ENCODE results near the gene OSBPL9. TPM values are rescaled to one million over a fixed set of nuclear protein-coding genes. Genes with fewer than 3 reads are reported as not detected.
A peak's percentile ranks its signal among the peaks of the same experiment; 100 is the strongest.

OSBPL9 gene
- total and polyA plus RNA-seq, 10 of the 15 experiments (the other 5 are each of a cell fraction or from before 2014, with no cell fraction given): 25.9 to 156 (median 108) TPM

GRCh38 chr1:51729156-51729823 lies 112.4 kb downstream of the OSBPL9 start (continued):
- TF ChIP-seq ASH2L (IDR thresholded peaks at IDR 0.05; ENCODE audit: borderline replicate concordance, low read depth): no peak; the same call in 1 of the 2 replicates
- TF ChIP-seq, protein P1, sequence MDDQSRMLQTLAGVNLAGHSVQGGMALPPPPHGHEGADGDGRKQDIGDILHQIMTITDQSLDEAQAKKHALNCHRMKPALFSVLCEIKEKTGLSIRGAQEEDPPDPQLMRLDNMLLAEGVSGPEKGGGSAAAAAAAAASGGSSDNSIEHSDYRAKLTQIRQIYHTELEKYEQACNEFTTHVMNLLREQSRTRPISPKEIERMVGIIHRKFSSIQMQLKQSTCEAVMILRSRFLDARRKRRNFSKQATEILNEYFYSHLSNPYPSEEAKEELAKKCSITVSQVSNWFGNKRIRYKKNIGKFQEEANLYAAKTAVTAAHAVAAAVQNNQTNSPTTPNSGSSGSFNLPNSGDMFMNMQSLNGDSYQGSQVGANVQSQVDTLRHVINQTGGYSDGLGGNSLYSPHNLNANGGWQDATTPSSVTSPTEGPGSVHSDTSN (IDR thresholded peaks at IDR 0.05; ENCODE audit: insufficient replicate concordance, low read depth, low read length): no peak
- TF ChIP-seq SIX5 (IDR thresholded peaks at IDR 0.05; ENCODE audit: low read depth, low read length, severe bottlenecking): no peak
- TF ChIP-seq TCF12 (IDR thresholded peaks at IDR 0.05; ENCODE audit: low read depth, low read length): no peak; the same call in 1 of the 2 replicates
- peak; percentile 40 to 85; a peak in 3 of 4 replicates for TF ChIP-seq BHLHE40 (IDR thresholded peaks at IDR 0.05; ENCODE audit: borderline replicate concordance in 1 of 2, low read depth in 2 of 2, low read length in 1 of 2)
- TF ChIP-seq, protein P2, sequence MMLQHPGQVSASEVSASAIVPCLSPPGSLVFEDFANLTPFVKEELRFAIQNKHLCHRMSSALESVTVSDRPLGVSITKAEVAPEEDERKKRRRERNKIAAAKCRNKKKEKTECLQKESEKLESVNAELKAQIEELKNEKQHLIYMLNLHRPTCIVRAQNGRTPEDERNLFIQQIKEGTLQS (IDR thresholded peaks at IDR 0.05; ENCODE audit: borderline replicate concordance, extremely low read depth, low read depth, low read length): no peak
- no peak for TF ChIP-seq GABPA (IDR thresholded peaks at IDR 0.05; ENCODE audit: low read depth)
- no peak for TF ChIP-seq NFXL1 (IDR thresholded peaks at IDR 0.05; ENCODE audit: borderline replicate concordance)
- TF ChIP-seq ZNF622 (IDR thresholded peaks at IDR 0.05): no peak
- no peak for TF ChIP-seq ZBTB40 (IDR thresholded peaks at IDR 0.05; ENCODE audit: borderline replicate concordance)
- TF ChIP-seq NRF1 (conservative IDR thresholded peaks at IDR 0.05; ENCODE audit: low read depth, low read length): peak; percentile 30; the same call in 1 of the 2 replicates
- TF ChIP-seq ZZZ3 (IDR thresholded peaks at IDR 0.05; ENCODE audit: control insufficient read depth, insufficient read length, low read depth): no peak
- TF ChIP-seq, protein P3, sequence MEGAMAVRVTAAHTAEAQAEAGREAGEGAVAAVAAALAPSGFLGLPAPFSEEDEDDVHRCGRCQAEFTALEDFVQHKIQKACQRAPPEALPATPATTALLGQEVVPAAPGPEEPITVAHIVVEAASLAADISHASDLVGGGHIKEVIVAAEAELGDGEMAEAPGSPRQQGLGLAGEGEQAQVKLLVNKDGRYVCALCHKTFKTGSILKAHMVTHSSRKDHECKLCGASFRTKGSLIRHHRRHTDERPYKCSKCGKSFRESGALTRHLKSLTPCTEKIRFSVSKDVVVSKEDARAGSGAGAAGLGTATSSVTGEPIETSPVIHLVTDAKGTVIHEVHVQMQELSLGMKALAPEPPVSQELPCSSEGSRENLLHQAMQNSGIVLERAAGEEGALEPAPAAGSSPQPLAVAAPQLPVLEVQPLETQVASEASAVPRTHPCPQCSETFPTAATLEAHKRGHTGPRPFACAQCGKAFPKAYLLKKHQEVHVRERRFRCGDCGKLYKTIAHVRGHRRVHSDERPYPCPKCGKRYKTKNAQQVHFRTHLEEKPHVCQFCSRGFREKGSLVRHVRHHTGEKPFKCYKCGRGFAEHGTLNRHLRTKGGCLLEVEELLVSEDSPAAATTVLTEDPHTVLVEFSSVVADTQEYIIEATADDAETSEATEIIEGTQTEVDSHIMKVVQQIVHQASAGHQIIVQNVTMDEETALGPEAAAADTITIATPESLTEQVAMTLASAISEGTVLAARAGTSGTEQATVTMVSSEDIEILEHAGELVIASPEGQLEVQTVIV (IDR thresholded peaks at IDR 0.05; ENCODE audit: borderline replicate concordance, partially characterized antibody): no peak
- peak; percentile 82 for TF ChIP-seq MXI1 (IDR thresholded peaks at IDR 0.05; ENCODE audit: low read depth, low read length)
- no peak; the same call in 1 of the 2 replicates for TF ChIP-seq SIN3A (IDR thresholded peaks at IDR 0.05; ENCODE audit: low read depth, low read length)
- TF ChIP-seq SMAD1 (IDR thresholded peaks at IDR 0.05; ENCODE audit: low read depth, partially characterized antibody): no peak
- TF ChIP-seq KLF5 (IDR thresholded peaks at IDR 0.05; ENCODE audit: partially characterized antibody): peak; percentile 57
- TF ChIP-seq RFX5 (IDR thresholded peaks at IDR 0.05; ENCODE audit: low read depth, low read length): peak; percentile 57
- TF ChIP-seq MEF2B (IDR thresholded peaks at IDR 0.05; ENCODE audit: partially characterized antibody, poor library complexity, severe bottlenecking): peak; percentile 79
- TF ChIP-seq NFYA (IDR thresholded peaks at IDR 0.05; ENCODE audit: borderline replicate concordance, low read depth, low read length): no peak
- TF ChIP-seq TAF1 (IDR thresholded peaks at IDR 0.05; ENCODE audit: borderline replicate concordance, low read depth, low read length): peak; percentile 56; the same call in 1 of the 2 replicates
